Large intestine (tissue), 3 donors: Measurements from ENCODE around the gene TCTN2. TPM values are rescaled to one million over a fixed set of nuclear protein-coding genes. Genes with fewer than 3 reads are reported as not detected.

Source experiments
- DNase-seq, 2 donors: peaks; one replicate each; pipeline versions ENCODE4 v3.0.0 to v3.0.0-alpha.2; 2013
- H3K27ac ChIP-seq: one replicate; pipeline ENCODE4 v1.5.1; 2013; ENCODE audit warnings: low read length
- H3K27me3 ChIP-seq: 2 replicates; pipeline ENCODE4 v1.6.1; 2013; ENCODE audit warnings: low read length; ENCODE audit not compliant: control insufficient read depth, insufficient read depth
- H3K36me3 ChIP-seq: 2 replicates; pipeline ENCODE4 v1.6.1; 2013; ENCODE audit warnings: low read length; ENCODE audit not compliant: control insufficient read depth, insufficient read depth
- H3K4me1 ChIP-seq: one replicate; pipeline ENCODE4 v1.6.1; 2013; ENCODE audit warnings: low read length; ENCODE audit not compliant: control insufficient read depth, insufficient read depth
- H3K4me3 ChIP-seq: one replicate; pipeline ENCODE4 v1.5.1; 2013; ENCODE audit warnings: low read length
- H3K9me3 ChIP-seq: one replicate; pipeline ENCODE4 v1.6.1; 2013; ENCODE audit warnings: mild to moderate bottlenecking, low read depth, low read length, moderate library complexity; ENCODE audit not compliant: control insufficient read depth
- WGBS: methylation state at CpG from one replicate; pipeline ENCODE4 v1.1.5; 2013; ENCODE audit warnings: low lambda C conversion rate; ENCODE audit not compliant: insufficient coverage; 5-methylcytosine and 5-hydroxymethylcytosine counted together
- polyA plus RNA-seq: library from polyadenylated mRNA; unstranded; fragments of 120-200 nt; gene quantifications from one replicate; pipeline ENCODE4 v1.2.1, GENCODE V29; 2013

Gene TCTN2
- polyA plus RNA-seq, 1 donor: 8.6 TPM

GRCh38 chr12:123655420-123655819 is 15.5 kb upstream of the TCTN2 start:
- H3K9me3 ChIP-seq: no peaks in the 10 kb centered on the region
- H3K27ac ChIP-seq: no peak overlapping the region
- H3K27me3 ChIP-seq: no peaks in the 10 kb centered on the region
- WGBS: no CpG with 5 or more reads among the region's 5 CpGs
- no peak overlapping the region for H3K4me3 ChIP-seq
- DNase-seq: no peak
- no peaks in the 10 kb centered on the region for H3K4me1 ChIP-seq
- peaks cover 48% of the 10 kb centered on the region for H3K36me3 ChIP-seq

- H3K4me3 ChIP-seq: no peak overlapping the region
- H3K9me3 ChIP-seq: no peaks in the 10 kb centered on the region
- peaks cover 41% of the 10 kb centered on the region for H3K36me3 ChIP-seq
- no peak overlapping the region for H3K27ac ChIP-seq
- no peaks in the 10 kb centered on the region for H3K4me1 ChIP-seq
- 80% methylated on average over 1 of the region's 4 CpGs for WGBS
- H3K27me3 ChIP-seq: no peaks in the 10 kb centered on the region
- no peak for DNase-seq
These were observed 14.5 kb upstream of the TCTN2 start for GRCh38 chr12:123656392-123656791.

- Histone ChIP-seq H3K9me3 (no peaks in the 10 kb centered on the region), H3K4me1 (no peaks in the 10 kb centered on the region), H3K4me3 (no peak overlapping the region), H3K27me3 (no peaks in the 10 kb centered on the region), H3K27ac (no peak overlapping the region), H3K36me3 (peaks cover 35% of the 10 kb centered on the region)
- DNase-seq: no peak
- 88% methylated on average over 3 of the region's 9 CpGs for WGBS
These were observed 13.7 kb upstream of the TCTN2 start for GRCh38 chr12:123657211-123657610.

GRCh38 chr12:123659996-123660727 is 10.8 kb upstream of the TCTN2 start:
- DNase-seq: no peak
- no peak overlapping the region for H3K27ac ChIP-seq
- 100% methylated on average over 3 of the region's 5 CpGs for WGBS
- peaks cover 30% of the 10 kb centered on the region for H3K36me3 ChIP-seq
- H3K4me3 ChIP-seq: no peak overlapping the region
- no peaks in the 10 kb centered on the region for H3K9me3 ChIP-seq
- H3K27me3 ChIP-seq: no peaks in the 10 kb centered on the region
- no peaks in the 10 kb centered on the region for H3K4me1 ChIP-seq

- no peaks in the 10 kb centered on the region for H3K27me3 ChIP-seq
- no peak for DNase-seq
- H3K4me1 ChIP-seq: no peaks in the 10 kb centered on the region
- no peak overlapping the region for H3K27ac ChIP-seq
- no peaks in the 10 kb centered on the region for H3K36me3 ChIP-seq
- no peaks in the 10 kb centered on the region for H3K9me3 ChIP-seq
- H3K4me3 ChIP-seq: no peak overlapping the region
- 78% methylated on average over 1 of the region's 8 CpGs for WGBS
These were observed 3.1 kb upstream of the TCTN2 start for GRCh38 chr12:123667771-123668170.

GRCh38 chr12:123671876-123672275 is 963 bp downstream of the TCTN2 start:
- WGBS: no CpG with 5 or more reads among the region's 6 CpGs
- H3K27me3 ChIP-seq: no peaks in the 10 kb centered on the region
- H3K4me1 ChIP-seq: no peaks in the 10 kb centered on the region
- no peak overlapping the region for H3K27ac ChIP-seq
- DNase-seq: no peak
- H3K4me3 ChIP-seq: peak overlapping the region; percentile 80
- no peaks in the 10 kb centered on the region for H3K9me3 ChIP-seq
- H3K36me3 ChIP-seq: peaks cover 16% of the 10 kb centered on the region

GRCh38 chr12:123675436-123675835 is 4.5 kb downstream of the TCTN2 start:
- no peak for DNase-seq
- Histone ChIP-seq H3K4me1 (no peaks in the 10 kb centered on the region), H3K36me3 (peaks cover 21% of the 10 kb centered on the region), H3K27me3 (no peaks in the 10 kb centered on the region), H3K27ac (no peak overlapping the region), H3K9me3 (no peaks in the 10 kb centered on the region), H3K4me3 (no peak overlapping the region)
- WGBS: no CpG with 5 or more reads among the region's 1 CpG

GRCh38 chr12:123676616-123677320 is 5.9 kb downstream of the TCTN2 start:
- no peaks in the 10 kb centered on the region for H3K4me1 ChIP-seq
- no peak overlapping the region for H3K27ac ChIP-seq
- H3K36me3 ChIP-seq: peaks cover 21% of the 10 kb centered on the region
- no peaks in the 10 kb centered on the region for H3K27me3 ChIP-seq
- 100% methylated on average over 1 of the region's 9 CpGs for WGBS
- H3K9me3 ChIP-seq: no peaks in the 10 kb centered on the region
- DNase-seq: no peak
- no peak overlapping the region for H3K4me3 ChIP-seq

GRCh38 chr12:123678981-123679380 is 8.1 kb downstream of the TCTN2 start:
- H3K4me1 ChIP-seq: no peaks in the 10 kb centered on the region
- 100% methylated on average over 1 of the region's 10 CpGs for WGBS
- H3K9me3 ChIP-seq: no peaks in the 10 kb centered on the region
- H3K36me3 ChIP-seq: peaks cover 18% of the 10 kb centered on the region
- no peaks in the 10 kb centered on the region for H3K27me3 ChIP-seq
- H3K27ac ChIP-seq: no peak overlapping the region
- no peak for DNase-seq
- H3K4me3 ChIP-seq: no peak overlapping the region

- Histone ChIP-seq H3K4me1 (no peaks in the 10 kb centered on the region), H3K9me3 (no peaks in the 10 kb centered on the region), H3K36me3 (peaks cover 7% of the 10 kb centered on the region), H3K4me3 (no peak overlapping the region), H3K27ac (no peak overlapping the region), H3K27me3 (no peaks in the 10 kb centered on the region)
- no CpG with 5 or more reads among the region's 2 CpGs for WGBS
- no peak for DNase-seq
These were observed 10.7 kb downstream of the TCTN2 start for GRCh38 chr12:123681605-123682004.
